Body of pancreas (tissue), 4 donors: ENCODE data around the gene SRI.

Experiments
- CTCF ChIP-seq, 7 experiments: fragments of 450-650 bp in 4 of 7; fragments of 200-600 bp in 3 of 7; sonication (generic) in 3 of 7; IDR thresholded peaks; one replicate each; pipeline ENCODE4 v1.5.1; 2016 to 2019; ENCODE audit warnings: antibody characterized with exemption in 7 of 7
- POLR2A ChIP-seq, 3 donors: fragments of 450-650 bp; IDR thresholded peaks; one replicate each; pipeline ENCODE4 v1.6.1; 2016; ENCODE audit warnings: antibody characterized with exemption in 3 of 3, mild to moderate bottlenecking in 2 of 3

DNA sequence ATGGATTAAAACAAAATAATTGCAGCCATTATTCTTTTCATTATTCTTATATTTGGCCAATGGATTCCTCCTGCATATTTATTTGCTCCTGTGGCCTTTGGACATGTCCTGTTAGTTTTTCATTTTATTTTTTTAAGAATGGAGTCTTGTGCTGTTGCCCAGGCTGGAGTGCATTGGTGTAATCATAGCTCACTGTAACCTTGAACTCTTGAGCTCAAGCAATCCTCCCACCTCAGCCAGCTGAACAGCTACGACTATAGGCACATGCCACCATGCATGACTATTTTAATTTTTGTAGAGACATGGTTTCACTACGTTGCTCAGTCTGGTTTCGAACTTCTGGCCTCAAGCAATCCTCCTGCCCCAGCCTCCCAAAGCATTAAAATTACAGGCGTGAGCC lies 42.7 kb upstream of the SRI start:
- no peak for TF ChIP-seq POLR2A (IDR thresholded peaks at IDR 0.05)
- no peak for TF ChIP-seq CTCF (IDR thresholded peaks at IDR 0.05)
